ENCODE data around the gene SPINK1. TPM values are rescaled to one million over a fixed set of nuclear protein-coding genes. Genes with fewer than 3 reads are reported as not detected.

SPINK1 gene
- total and polyA plus RNA-seq, 2 of the 4 experiments (the other 2 are of a cell fraction) = not detected

- no peak overlapping the region for H2BK15ac ChIP-seq (ENCODE audit: low read depth, low read length)
- ATAC-seq (ENCODE audit: low read depth) (no peak), DNase-seq (no peak)
- no peak overlapping the region for H3K56ac ChIP-seq (ENCODE audit: extremely low read depth, insufficient read depth, low read length)
- H2BK120ac ChIP-seq (ENCODE audit: low read depth, low read length) = no peak overlapping the region
- H4K20me1 ChIP-seq (ENCODE audit: insufficient read depth, low read length) = no peaks in the 10 kb centered on the region
- H3K36me3 ChIP-seq (ENCODE audit: control insufficient read depth, insufficient read depth, low read length) = no peaks in the 10 kb centered on the region
- dilution Hi-C loops (cut with HindIII; ENCODE audit: low sequenced_read_pairs, unreplicated experiment) (no loop called here), intact Hi-C loops (cut with micrococcal nuclease) (loop anchor here (10.0 kb wide), 1 partner anchor 602 kb away; no protein-coding TSS in a partner anchor), in situ Hi-C loops (cut with MboI; ENCODE audit: low sequenced_read_pairs) (no loop called here)
- H3K4me1 ChIP-seq (ENCODE audit: control insufficient read depth, insufficient read depth, low read length) = no peaks in the 10 kb centered on the region
- no peak overlapping the region for H3K4me2 ChIP-seq (ENCODE audit: low read depth, low read length)
- no peak for TF ChIP-seq CEBPB (IDR thresholded peaks at IDR 0.05; ENCODE audit: low read depth, low read length)
- no peak for TF ChIP-seq RFX5 (IDR thresholded peaks at IDR 0.05; ENCODE audit: low read depth, low read length)
- TF ChIP-seq ELK1 (IDR thresholded peaks at IDR 0.05; ENCODE audit: borderline replicate concordance, low read depth, low read length) = no peak
- TF ChIP-seq, protein P1, sequence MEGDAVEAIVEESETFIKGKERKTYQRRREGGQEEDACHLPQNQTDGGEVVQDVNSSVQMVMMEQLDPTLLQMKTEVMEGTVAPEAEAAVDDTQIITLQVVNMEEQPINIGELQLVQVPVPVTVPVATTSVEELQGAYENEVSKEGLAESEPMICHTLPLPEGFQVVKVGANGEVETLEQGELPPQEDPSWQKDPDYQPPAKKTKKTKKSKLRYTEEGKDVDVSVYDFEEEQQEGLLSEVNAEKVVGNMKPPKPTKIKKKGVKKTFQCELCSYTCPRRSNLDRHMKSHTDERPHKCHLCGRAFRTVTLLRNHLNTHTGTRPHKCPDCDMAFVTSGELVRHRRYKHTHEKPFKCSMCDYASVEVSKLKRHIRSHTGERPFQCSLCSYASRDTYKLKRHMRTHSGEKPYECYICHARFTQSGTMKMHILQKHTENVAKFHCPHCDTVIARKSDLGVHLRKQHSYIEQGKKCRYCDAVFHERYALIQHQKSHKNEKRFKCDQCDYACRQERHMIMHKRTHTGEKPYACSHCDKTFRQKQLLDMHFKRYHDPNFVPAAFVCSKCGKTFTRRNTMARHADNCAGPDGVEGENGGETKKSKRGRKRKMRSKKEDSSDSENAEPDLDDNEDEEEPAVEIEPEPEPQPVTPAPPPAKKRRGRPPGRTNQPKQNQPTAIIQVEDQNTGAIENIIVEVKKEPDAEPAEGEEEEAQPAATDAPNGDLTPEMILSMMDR (conservative IDR thresholded peaks at IDR 0.05; ENCODE audit: low read depth, low read length) = no peak
- no peak for TF ChIP-seq RCOR1 (IDR thresholded peaks at IDR 0.05; ENCODE audit: insufficient replicate concordance, low read length)
- TF ChIP-seq SMC3 (IDR thresholded peaks at IDR 0.05; ENCODE audit: low read depth, low read length) = no peak
- TF ChIP-seq CHD1 (IDR thresholded peaks at IDR 0.05; ENCODE audit: low read depth, low read length) = no peak
- TF ChIP-seq MXI1 (IDR thresholded peaks at IDR 0.05; ENCODE audit: borderline replicate concordance, low read depth, low read length) = no peak
- no peak for TF ChIP-seq USF2 (IDR thresholded peaks at IDR 0.05; ENCODE audit: low read depth, low read length)
- TF ChIP-seq FOS (IDR thresholded peaks at IDR 0.05; ENCODE audit: low read depth, low read length) = no peak
- no peak for TF ChIP-seq NFE2L2 (IDR thresholded peaks at IDR 0.05; ENCODE audit: low read depth, low read length)
- no peak for TF ChIP-seq MAFK (IDR thresholded peaks at IDR 0.05; ENCODE audit: low read depth, low read length)
- TF ChIP-seq POLR2A (IDR thresholded peaks at IDR 0.05; ENCODE audit: low read depth, low read length) = no peak
- TF ChIP-seq MAZ (IDR thresholded peaks at IDR 0.05; ENCODE audit: borderline replicate concordance, low read depth, low read length) = no peak
- TF ChIP-seq BHLHE40 (IDR thresholded peaks at IDR 0.05; ENCODE audit: low read depth, low read length) = no peak
- no peak for TF ChIP-seq RAD21 (IDR thresholded peaks at IDR 0.05; ENCODE audit: low read length)
- no peak overlapping the region for H3K27ac ChIP-seq (ENCODE audit: insufficient read depth, low read length)
- no peaks in the 10 kb centered on the region for H3K9me3 ChIP-seq (ENCODE audit: control insufficient read depth, insufficient read depth, low read length)
- no peak overlapping the region for H2AFZ ChIP-seq (replicated peaks; ENCODE audit: low read length, poor library complexity)
- H4K5ac ChIP-seq (ENCODE audit: low read depth, low read length) = no peak overlapping the region
- no peak overlapping the region for H3K18ac ChIP-seq (ENCODE audit: low read depth, low read length)
- POLR2A ChIA-PET (ENCODE audit: unreplicated experiment) = no interaction called here
- no peak overlapping the region for H2BK20ac ChIP-seq (ENCODE audit: low read depth, low read length)
- WGBS, 2 experiments (ENCODE audit: extremely low coverage in 2 of 2, insufficient read length in 1 of 2) = no CpG with 5 or more reads among the region's 2 CpGs
- no peak overlapping the region for H3K14ac ChIP-seq (replicated peaks; ENCODE audit: low read depth, low read length)
- no peak overlapping the region for H2AK9ac ChIP-seq (replicated peaks; ENCODE audit: low read depth, low read length, poor library complexity)
- no TSS peak for BruUV-seq (replicated peaks)
- no peak overlapping the region for H2AK5ac ChIP-seq (ENCODE audit: low read depth, low read length)
- H3K23ac ChIP-seq (ENCODE audit: low read depth, low read length) = no peak overlapping the region
- H2BK5ac ChIP-seq (ENCODE audit: low read depth, low read length, poor library complexity, severe bottlenecking) = no peak overlapping the region
- peaks cover 2% of the 10 kb centered on the region; the same call in 1 of the 2 replicates for H3K27me3 ChIP-seq (ENCODE audit: control insufficient read depth, insufficient read depth, low read length)
- no peaks in the 10 kb centered on the region for H3K9me1 ChIP-seq (ENCODE audit: insufficient read depth, low read length)
- H4K91ac ChIP-seq (ENCODE audit: insufficient read depth, low read depth, low read length) = no peak overlapping the region
- CTCF ChIA-PET = interaction anchor here (0.5 kb wide), 1 partner anchor 114 kb away, joined by 3 read pairs; no protein-coding TSS in a partner anchor
- no peak overlapping the region for H3K9ac ChIP-seq (ENCODE audit: low read depth, low read length)
- H4K8ac ChIP-seq (ENCODE audit: low read depth in 2 of 2, low read length in 2 of 2) = no peak overlapping the region
- no peak overlapping the region for H3K4ac ChIP-seq (ENCODE audit: low read depth, low read length)
- no peak overlapping the region for H3K4me3 ChIP-seq (ENCODE audit: insufficient read depth, low read depth, low read length)
- H3K79me1 ChIP-seq (ENCODE audit: low read depth in 1 of 2, low read length in 2 of 2) = no peaks in the 10 kb centered on the region
These were observed 5.1 kb downstream of the SPINK1 start for GRCh38 chr5:147826361-147826760.
